Osteoblast (primary cell): Measurements from ENCODE around the gene DCHS1. TPM values are rescaled to one million over a fixed set of nuclear protein-coding genes. Genes with fewer than 3 reads are reported as not detected.
"Not testable (repeated sequence)": the region's sequence is repeated elsewhere in the genome, so short reads cannot be mapped to it uniquely, and the experiment has no call there.

Experiments
- DNase-seq: peaks from one replicate; pipeline ENCODE4 v3.0.0; 2011; ENCODE audit warnings: low spot score, mixed read lengths; ENCODE audit not compliant: insufficient read length; ENCODE audit errors: missing footprints
- H2AFZ ChIP-seq: 2 replicates; pipeline ENCODE4 v1.6.0; 2011; ENCODE audit warnings: mild to moderate bottlenecking, low read length
- H3K27ac ChIP-seq: 2 replicates; pipeline ENCODE4 v1.5.1; 2011; ENCODE audit warnings: mild to moderate bottlenecking, low read depth, low read length, moderate library complexity
- H3K27me3 ChIP-seq: 2 replicates; pipeline ENCODE4 v1.6.0; 2012; ENCODE audit warnings: mild to moderate bottlenecking, control low read depth, inconsistent platforms, low read length, moderate library complexity; ENCODE audit not compliant: insufficient read depth
- H3K36me3 ChIP-seq: 2 replicates; pipeline ENCODE4 v1.5.1; 2011; ENCODE audit warnings: mild to moderate bottlenecking, low read length, control low read depth, moderate library complexity; ENCODE audit not compliant: insufficient read depth
- H3K4me1 ChIP-seq: 2 replicates; pipeline ENCODE4 v1.5.1; 2011; ENCODE audit warnings: mild to moderate bottlenecking, low read length, control low read depth, moderate library complexity; ENCODE audit not compliant: insufficient read depth
- H3K4me2 ChIP-seq: 2 replicates; pipeline ENCODE4 v1.6.0; 2011; ENCODE audit warnings: mild to moderate bottlenecking, low read length; ENCODE audit not compliant: insufficient read depth
- H3K4me3 ChIP-seq: fragments of 200-600 bp; sonication (generic); 3 replicates; pipeline ENCODE4 v1.5.1; 2012; ENCODE audit warnings: mild to moderate bottlenecking, low read length, inconsistent platforms; ENCODE audit not compliant: insufficient read depth
- H3K79me2 ChIP-seq: 2 replicates; pipeline ENCODE4 v1.6.0; 2012; ENCODE audit warnings: mild to moderate bottlenecking, low read length, control low read depth, inconsistent platforms; ENCODE audit not compliant: insufficient read depth
- H3K9me3 ChIP-seq: 2 replicates; pipeline ENCODE4 v1.5.1; 2011; ENCODE audit warnings: low read depth, low read length, control low read depth
- H4K20me1 ChIP-seq: 2 replicates; pipeline ENCODE4 v1.6.0; 2012; ENCODE audit warnings: mild to moderate bottlenecking, low read length, control low read depth; ENCODE audit not compliant: insufficient read depth
- CTCF ChIP-seq: IDR thresholded peaks from 2 replicates; pipeline ENCODE4 v1.5.1; 2011; ENCODE audit warnings: mild to moderate bottlenecking, low read depth, low read length, moderate library complexity; ENCODE audit errors: extremely low read depth
- total RNA-seq: library from RNA; depleted of rRNA; stranded (reverse); fragments of >200 nt; gene quantifications from 2 replicates; pipeline ENCODE4 v1.2.3, GENCODE V29; 2012

The DCHS1 gene
- total RNA-seq, result 0.59 and 1.1 TPM in 2 replicates

GRCh38 chr11:6655790-6656583, at the start of gene DCHS1:
Gene DCHS1 (minus strand): TSS chr11:6655809. CDS start chr11:6641613, 14,196 bp downstream.
- no peaks in the 10 kb centered on the region for H4K20me1 ChIP-seq
- no peak within 1 kb of the TSS for H3K4me3 ChIP-seq
- no peaks in the 10 kb centered on the region for H3K36me3 ChIP-seq
- H3K4me1 ChIP-seq, result peaks cover 4% of the 10 kb centered on the region
- H2AFZ ChIP-seq, result no peak within 1 kb of the TSS
- peak within 1 kb of the TSS; percentile 48 for H3K4me2 ChIP-seq
- TF ChIP-seq CTCF, result no peak
- no peak within 1 kb of the TSS for H3K27ac ChIP-seq
- no peak for DNase-seq
- H3K27me3 ChIP-seq, result peaks cover 77% of the 10 kb centered on the region
- no peaks in the 10 kb centered on the region for H3K9me3 ChIP-seq
- H3K79me2 ChIP-seq, result no peaks in the 10 kb centered on the region

- no peak overlapping the region for H2AFZ ChIP-seq
- H3K27ac ChIP-seq, result no peak overlapping the region
- no peak overlapping the region for H3K4me3 ChIP-seq
- peak; percentile 55 for TF ChIP-seq CTCF
- H3K36me3 ChIP-seq, result no peaks in the 10 kb centered on the region
- DNase-seq, result no peak
- H3K4me2 ChIP-seq, result no peak overlapping the region
- H3K79me2 ChIP-seq, result no peaks in the 10 kb centered on the region
- H3K27me3 ChIP-seq, result no peaks in the 10 kb centered on the region
- no peaks in the 10 kb centered on the region for H3K9me3 ChIP-seq
- no peaks in the 10 kb centered on the region for H4K20me1 ChIP-seq
- no peaks in the 10 kb centered on the region for H3K4me1 ChIP-seq
Observed at GRCh38 chr11:6703247-6704063, 47.8 kb upstream of the DCHS1 start.

GRCh38 chr11:6701955-6702354, 46.3 kb upstream of the DCHS1 start:
- not testable (repeated sequence) for DNase-seq, H3K27me3 ChIP-seq, H3K9me3 ChIP-seq

GRCh38 chr11:6695377-6695776, 39.8 kb upstream of the DCHS1 start:
- no peaks in the 10 kb centered on the region for H4K20me1 ChIP-seq
- H3K36me3 ChIP-seq, result no peaks in the 10 kb centered on the region
- H3K27me3 ChIP-seq, result no peaks in the 10 kb centered on the region
- peaks cover 34% of the 10 kb centered on the region for H3K4me1 ChIP-seq
- H3K4me3 ChIP-seq, result no peak overlapping the region
- H3K9me3 ChIP-seq, result no peaks in the 10 kb centered on the region
- no peak for DNase-seq
- H3K27ac ChIP-seq, result no peak overlapping the region
- TF ChIP-seq CTCF, result no peak
- H2AFZ ChIP-seq, result no peak overlapping the region
- no peaks in the 10 kb centered on the region for H3K79me2 ChIP-seq
- no peak overlapping the region for H3K4me2 ChIP-seq

More at GRCh38 chr11:6701955-6702354, 46.3 kb upstream of the DCHS1 start:
- H3K79me2 ChIP-seq, H3K36me3 ChIP-seq, H3K4me1 ChIP-seq, H3K27ac ChIP-seq, H3K4me2 ChIP-seq, H3K4me3 ChIP-seq, H2AFZ ChIP-seq, H4K20me1 ChIP-seq: not testable (repeated sequence)
